Loucy (cell line): ENCODE measurements around the gene GHRH.

Experiments
- EZH2phosphoT487 ChIP-seq: fragments of 200-600 bp; IDR thresholded peaks from 2 replicates; pipeline ENCODE4 v1.6.1; 2018; ENCODE audit warnings: antibody characterized with exemption, mild to moderate bottlenecking, moderate library complexity, borderline replicate concordance
- TF ChIP-seq, protein P1 (sequence below): fragments of 200-600 bp; sonication (generic); conservative IDR thresholded peaks from 2 replicates; pipeline ENCODE4 v1.5.1; 2014; ENCODE audit warnings: mild to moderate bottlenecking, antibody characterized with exemption, low read length

DNA sequence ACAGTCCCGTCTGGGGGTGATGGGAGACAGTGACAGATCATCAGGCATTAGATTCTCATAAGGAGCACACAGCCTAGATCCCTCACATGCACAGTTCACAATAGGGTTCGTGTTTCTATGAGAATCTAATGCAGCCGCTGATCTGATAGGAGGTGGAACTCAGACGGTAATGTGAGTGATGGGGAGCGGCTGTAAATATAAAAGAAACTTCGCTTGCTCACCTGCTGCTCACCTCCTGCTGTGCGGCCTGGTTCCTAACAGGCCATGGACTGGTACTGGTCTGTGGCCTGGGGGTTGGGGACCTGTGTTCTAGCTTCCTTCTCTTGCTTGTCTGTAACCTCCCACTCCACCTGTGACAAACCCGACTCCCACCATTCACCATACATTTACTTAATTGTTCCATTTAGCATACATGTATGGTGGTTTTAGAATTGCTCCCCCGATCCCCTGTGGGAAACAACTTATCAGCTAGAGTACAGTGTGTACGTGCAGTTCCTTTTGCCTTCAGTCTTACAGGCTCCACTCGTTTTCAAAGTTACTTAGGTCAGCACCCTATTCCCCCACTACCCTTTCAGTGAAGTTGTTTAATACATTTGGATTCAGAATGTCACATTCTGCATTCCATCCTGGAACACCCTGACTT is 31.8 kb upstream of the GHRH start:
- TF ChIP-seq, protein P1, sequence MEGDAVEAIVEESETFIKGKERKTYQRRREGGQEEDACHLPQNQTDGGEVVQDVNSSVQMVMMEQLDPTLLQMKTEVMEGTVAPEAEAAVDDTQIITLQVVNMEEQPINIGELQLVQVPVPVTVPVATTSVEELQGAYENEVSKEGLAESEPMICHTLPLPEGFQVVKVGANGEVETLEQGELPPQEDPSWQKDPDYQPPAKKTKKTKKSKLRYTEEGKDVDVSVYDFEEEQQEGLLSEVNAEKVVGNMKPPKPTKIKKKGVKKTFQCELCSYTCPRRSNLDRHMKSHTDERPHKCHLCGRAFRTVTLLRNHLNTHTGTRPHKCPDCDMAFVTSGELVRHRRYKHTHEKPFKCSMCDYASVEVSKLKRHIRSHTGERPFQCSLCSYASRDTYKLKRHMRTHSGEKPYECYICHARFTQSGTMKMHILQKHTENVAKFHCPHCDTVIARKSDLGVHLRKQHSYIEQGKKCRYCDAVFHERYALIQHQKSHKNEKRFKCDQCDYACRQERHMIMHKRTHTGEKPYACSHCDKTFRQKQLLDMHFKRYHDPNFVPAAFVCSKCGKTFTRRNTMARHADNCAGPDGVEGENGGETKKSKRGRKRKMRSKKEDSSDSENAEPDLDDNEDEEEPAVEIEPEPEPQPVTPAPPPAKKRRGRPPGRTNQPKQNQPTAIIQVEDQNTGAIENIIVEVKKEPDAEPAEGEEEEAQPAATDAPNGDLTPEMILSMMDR: no peak
- TF ChIP-seq EZH2phosphoT487: no peak
